Measurements from ENCODE around the gene UTP25.

The UTP25 gene, protein sequence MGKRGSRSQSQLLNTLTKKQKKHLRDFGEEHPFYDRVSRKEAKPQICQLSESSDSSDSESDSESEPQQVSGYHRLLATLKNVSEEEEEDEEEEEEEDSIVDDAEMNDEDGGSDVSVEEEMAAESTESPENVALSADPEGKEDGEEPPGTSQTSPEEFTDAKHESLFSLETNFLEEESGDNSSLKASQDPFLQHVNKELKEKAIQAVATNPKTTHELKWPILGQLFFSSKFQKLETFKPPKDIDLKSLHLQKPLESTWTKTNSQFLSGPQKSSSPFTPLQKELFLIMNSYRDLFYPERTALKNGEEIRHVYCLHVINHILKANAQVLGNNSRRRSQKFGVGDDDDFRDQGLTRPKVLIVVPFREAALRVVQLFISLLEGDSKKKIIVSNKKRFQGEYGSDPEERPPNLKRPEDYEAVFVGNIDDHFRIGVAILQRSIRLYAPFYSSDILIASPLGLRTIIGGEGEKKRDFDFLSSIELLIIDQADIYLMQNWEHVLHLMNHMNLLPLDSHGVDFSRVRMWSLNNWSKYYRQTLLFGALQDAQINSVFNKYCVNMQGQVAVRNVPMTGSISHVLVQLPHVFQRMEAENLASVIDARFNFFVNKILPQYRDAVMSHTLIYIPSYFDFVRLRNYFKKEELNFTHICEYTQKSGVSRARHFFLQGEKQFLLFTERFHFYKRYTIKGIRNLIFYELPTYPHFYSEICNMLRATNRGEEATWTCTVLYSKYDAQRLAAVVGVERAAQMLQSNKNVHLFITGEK

DNA sequence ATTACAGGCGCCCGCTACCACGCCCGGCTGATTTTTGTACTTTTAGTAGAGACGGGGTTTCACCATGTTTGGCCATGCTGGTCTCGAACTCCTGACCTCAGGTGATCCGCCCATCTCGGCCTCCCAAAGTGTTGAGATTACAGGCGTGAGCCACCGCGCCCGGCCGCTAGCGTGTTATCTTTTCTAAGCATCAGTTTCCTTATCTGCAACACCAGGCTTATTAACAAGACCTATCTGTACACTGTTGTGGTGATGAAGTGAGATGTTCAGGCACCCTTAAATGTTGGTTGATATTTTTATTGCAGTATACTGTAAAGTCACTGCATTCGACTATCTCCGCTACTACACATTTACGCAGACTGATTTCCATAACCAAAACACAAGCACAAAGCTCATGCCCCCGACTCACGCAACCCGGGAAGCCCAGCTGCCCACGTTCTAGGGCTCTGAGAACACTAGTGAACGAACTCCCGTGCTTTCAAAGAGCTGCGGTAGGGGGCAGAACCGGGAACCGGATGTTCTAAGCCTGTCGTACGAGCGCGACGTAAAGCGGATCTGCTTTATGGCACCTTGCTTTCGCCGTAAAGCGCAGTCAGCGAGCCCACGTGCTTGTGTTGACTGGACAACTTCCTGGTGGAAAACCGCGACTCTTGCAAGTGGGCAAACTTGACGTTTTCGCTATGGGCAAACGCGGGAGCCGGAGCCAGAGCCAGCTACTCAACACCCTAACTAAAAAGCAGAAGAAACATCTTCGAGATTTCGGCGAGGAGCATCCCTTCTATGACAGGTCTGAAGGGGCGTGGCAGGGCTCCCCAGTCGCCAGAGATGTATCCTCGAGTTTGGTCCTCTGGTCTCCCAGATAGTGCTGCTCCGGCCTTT is at the start of gene UTP25:
Gene UTP25 (plus strand): TSS at position 589 of the 879 bp plus-strand sequence. CDS start 92 bp downstream, at position 681.
- no peak within 1 kb of the TSS for H3K27ac ChIP-seq (ENCODE audit: low read length)
- peaks cover 17% of the 10 kb centered on the region for H3K36me3 ChIP-seq (ENCODE audit: control insufficient read depth, low read depth, low read length)
- no peaks in the 10 kb centered on the region for H3K4me1 ChIP-seq (ENCODE audit: control insufficient read depth, low read depth, low read length)
- peak within 1 kb of the TSS; percentile 31 for H3K9ac ChIP-seq (ENCODE audit: low read length)
- peaks cover 5% of the 10 kb centered on the region for H3K27me3 ChIP-seq (ENCODE audit: control insufficient read depth, insufficient read depth, low read length)
- H3K4me3 ChIP-seq (ENCODE audit: low read length) = peak within 1 kb of the TSS; percentile 75
- H3K9me3 ChIP-seq (ENCODE audit: control insufficient read depth, low read depth, low read length) = no peaks in the 10 kb centered on the region

DNA sequence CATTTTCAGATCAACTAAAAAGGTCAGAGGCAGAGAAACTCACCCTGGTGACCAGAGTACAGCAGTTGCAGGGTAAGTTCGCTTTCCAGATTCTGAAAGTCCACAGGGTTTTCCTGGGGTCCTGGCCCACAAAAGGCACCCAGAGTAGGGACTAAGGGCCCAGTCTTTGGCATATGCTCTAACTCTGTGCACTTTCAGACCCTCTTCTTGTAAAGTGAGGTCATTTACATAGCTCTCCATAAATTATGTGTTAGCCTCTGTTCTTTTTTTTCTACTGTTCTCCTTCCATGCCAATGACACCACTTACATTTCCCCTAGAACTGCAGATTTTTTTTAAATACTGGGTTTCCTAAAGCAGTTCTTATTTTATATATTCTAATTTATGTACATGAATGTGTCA is 49.7 kb upstream of the UTP25 start:
- Histone ChIP-seq H3K27ac (ENCODE audit: low read length) (no peak overlapping the region), H3K27me3 (ENCODE audit: control insufficient read depth, insufficient read depth, low read length) (peaks cover 1% of the 10 kb centered on the region), H3K4me1 (ENCODE audit: control insufficient read depth, low read depth, low read length) (no peaks in the 10 kb centered on the region), H3K9me3 (ENCODE audit: control insufficient read depth, low read depth, low read length) (no peaks in the 10 kb centered on the region), H3K36me3 (ENCODE audit: control insufficient read depth, low read depth, low read length) (no peaks in the 10 kb centered on the region), H3K4me3 (ENCODE audit: low read length) (no peak overlapping the region), H3K9ac (ENCODE audit: low read length) (no peak overlapping the region)

DNA sequence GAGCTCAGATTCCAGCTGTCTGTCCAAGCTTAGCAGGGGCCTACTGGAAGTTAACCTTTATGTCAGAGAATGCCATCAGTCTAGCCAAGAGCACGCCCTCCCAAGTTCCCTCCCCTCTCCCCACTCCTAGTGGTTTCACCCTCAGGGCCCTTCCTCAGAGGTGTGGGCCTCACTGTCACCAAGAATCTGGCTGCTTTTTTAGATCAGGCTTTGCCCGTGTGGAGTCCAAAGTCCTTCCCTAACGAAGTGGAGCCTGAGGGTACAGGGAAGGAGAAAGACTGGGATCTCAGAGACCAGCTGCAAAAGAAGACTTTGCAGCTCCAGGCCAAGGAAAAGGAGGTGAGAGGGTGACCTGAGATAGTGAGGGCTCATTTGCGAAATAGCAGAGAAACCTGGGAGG is 47.5 kb upstream of the UTP25 start:
- H3K9ac ChIP-seq (ENCODE audit: low read length) = no peak overlapping the region
- H3K36me3 ChIP-seq (ENCODE audit: control insufficient read depth, low read depth, low read length) = no peaks in the 10 kb centered on the region

DNA sequence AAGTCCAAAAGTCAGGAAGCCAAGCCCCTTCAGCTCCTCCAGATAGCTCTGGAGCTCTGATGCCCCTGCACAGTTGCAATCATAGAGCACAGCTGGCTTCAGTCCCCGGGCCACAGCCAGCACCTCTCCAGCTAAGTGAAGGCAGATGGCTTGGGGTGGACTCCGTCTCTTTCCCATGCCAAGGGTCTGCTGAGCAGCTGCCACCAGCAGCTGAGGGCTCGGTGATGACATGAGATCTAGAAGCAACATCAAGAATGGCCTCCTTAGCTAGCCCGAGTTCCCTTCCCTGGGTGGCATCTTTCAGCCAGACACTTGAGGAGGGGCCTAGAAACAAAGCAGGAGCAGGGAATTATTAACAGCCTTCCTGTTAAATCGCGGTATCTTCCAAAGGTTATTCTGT is 44.4 kb upstream of the UTP25 start:
- Histone ChIP-seq H3K9ac (ENCODE audit: low read length) (peak overlapping the region; percentile 87), H3K4me3 (ENCODE audit: low read length) (peak overlapping the region; percentile 93), H3K4me1 (ENCODE audit: control insufficient read depth, low read depth, low read length) (peaks cover 5% of the 10 kb centered on the region), H3K27me3 (ENCODE audit: control insufficient read depth, insufficient read depth, low read length) (peaks cover 31% of the 10 kb centered on the region), H3K36me3 (ENCODE audit: control insufficient read depth, low read depth, low read length) (no peaks in the 10 kb centered on the region), H3K27ac (ENCODE audit: low read length) (no peak overlapping the region), H3K9me3 (ENCODE audit: control insufficient read depth, low read depth, low read length) (peaks cover 4% of the 10 kb centered on the region)

More for the DNA sequence above, 47.5 kb upstream of the UTP25 start:
- Histone ChIP-seq H3K9me3 (ENCODE audit: control insufficient read depth, low read depth, low read length) (peaks cover 4% of the 10 kb centered on the region), H3K27me3 (ENCODE audit: control insufficient read depth, insufficient read depth, low read length) (peaks cover 2% of the 10 kb centered on the region), H3K4me3 (ENCODE audit: low read length) (no peak overlapping the region), H3K4me1 (ENCODE audit: control insufficient read depth, low read depth, low read length) (peaks cover 5% of the 10 kb centered on the region), H3K27ac (ENCODE audit: low read length) (no peak overlapping the region)

DNA sequence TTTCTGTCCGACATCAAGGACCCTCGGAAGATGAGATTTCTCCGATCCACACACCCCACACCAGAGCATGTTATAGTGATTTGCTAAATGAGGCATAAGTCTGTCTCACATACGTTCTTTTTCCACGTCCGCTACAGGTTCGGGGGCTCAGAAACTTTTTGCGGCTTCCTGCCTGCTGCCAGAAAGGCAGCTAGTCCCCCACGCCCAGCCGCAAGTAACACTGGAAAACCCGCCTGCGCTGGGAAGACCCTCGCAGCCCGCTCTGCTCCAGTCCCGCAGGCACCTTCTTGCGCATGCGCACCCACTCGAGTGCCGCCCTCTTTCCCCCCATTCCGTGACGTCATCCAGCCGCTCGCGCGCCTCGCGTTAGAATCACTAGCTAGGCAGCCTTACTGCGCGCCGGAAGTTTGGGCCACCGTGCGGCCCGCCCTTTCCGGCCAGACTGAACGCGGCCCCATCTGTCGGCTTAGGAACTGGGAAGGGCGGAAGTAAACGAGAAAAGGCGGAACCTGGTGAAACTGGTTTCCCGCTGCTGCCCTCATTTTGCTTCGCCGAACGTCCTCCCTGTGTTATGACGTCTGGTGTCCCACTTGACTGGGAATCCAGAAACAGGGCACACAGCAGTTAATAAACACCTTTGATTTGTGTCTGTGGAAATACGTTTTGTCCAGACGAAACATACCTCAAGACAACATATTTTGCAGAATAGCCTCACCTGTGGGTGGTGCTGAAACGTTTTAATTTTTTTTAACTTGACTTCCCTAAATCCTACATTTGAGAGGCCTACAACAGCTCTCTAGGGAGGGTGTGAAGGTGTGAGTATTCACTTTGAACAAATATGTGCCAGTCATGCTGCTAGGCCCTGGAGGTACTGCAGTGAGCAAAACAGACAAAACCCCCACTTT is 43.3 kb upstream of the UTP25 start, which contains the start of gene C1orf74:
Gene C1orf74 (minus strand): TSS at position 295 of the 905 bp plus-strand sequence. CDS start 925 bp downstream, outside the sequence.
- H3K4me1 ChIP-seq (ENCODE audit: control insufficient read depth, low read depth, low read length) = peaks cover 5% of the 10 kb centered on the region
- H3K36me3 ChIP-seq (ENCODE audit: control insufficient read depth, low read depth, low read length) = no peaks in the 10 kb centered on the region
- H3K27me3 ChIP-seq (ENCODE audit: control insufficient read depth, insufficient read depth, low read length) = peaks cover 42% of the 10 kb centered on the region
- H3K9ac ChIP-seq (ENCODE audit: low read length) = peak within 1 kb of the TSS; percentile 87
- peak within 1 kb of the TSS; percentile 47 for H3K27ac ChIP-seq (ENCODE audit: low read length)
- peaks cover 4% of the 10 kb centered on the region for H3K9me3 ChIP-seq (ENCODE audit: control insufficient read depth, low read depth, low read length)
- peak within 1 kb of the TSS; percentile 93 for H3K4me3 ChIP-seq (ENCODE audit: low read length)

DNA sequence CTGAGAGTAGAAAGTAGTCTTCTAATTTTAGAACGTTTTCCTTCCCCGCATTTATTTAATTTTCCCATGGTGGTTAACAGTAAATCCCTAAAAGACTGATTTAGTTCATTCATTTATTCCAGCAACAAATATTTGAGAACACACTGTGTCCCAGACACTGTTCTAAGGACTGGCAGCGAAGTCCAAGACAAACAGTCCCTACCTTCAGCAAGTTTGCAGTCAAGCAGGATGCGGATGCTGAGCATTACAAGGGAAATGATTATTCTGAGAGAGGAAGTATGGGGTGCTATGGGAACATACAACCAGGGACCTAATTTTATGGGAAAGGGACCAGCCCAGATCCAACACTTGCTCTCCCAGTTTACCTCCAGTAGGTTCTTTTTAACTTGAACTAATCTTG is 42.2 kb upstream of the UTP25 start:
- Histone ChIP-seq H3K9ac (ENCODE audit: low read length) (no peak overlapping the region), H3K4me1 (ENCODE audit: control insufficient read depth, low read depth, low read length) (peaks cover 5% of the 10 kb centered on the region), H3K27ac (ENCODE audit: low read length) (no peak overlapping the region), H3K4me3 (ENCODE audit: low read length) (no peak overlapping the region), H3K9me3 (ENCODE audit: control insufficient read depth, low read depth, low read length) (peaks cover 4% of the 10 kb centered on the region), H3K27me3 (ENCODE audit: control insufficient read depth, insufficient read depth, low read length) (peaks cover 52% of the 10 kb centered on the region), H3K36me3 (ENCODE audit: control insufficient read depth, low read depth, low read length) (peaks cover 4% of the 10 kb centered on the region)

DNA sequence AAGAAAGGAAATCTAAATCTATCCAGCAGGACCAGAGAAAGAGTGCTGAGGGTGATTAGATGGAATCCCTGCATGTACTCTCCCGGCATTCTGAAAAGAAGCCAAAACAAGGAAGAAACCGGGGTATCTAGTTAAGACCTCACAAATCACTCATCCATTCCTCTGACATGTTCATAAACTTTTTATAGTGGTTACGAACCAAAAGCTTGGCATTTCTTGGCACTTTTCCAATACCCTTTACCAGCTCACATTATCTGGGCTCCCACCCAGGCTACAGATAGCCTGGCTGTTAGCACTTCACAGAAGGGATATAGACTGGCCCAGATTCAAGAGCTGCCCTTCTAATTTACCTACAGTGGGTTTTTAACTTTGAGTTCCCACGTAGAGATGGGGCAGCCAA is 41.6 kb upstream of the UTP25 start:
- H3K9ac ChIP-seq (ENCODE audit: low read length) = no peak overlapping the region
- H3K36me3 ChIP-seq (ENCODE audit: control insufficient read depth, low read depth, low read length) = peaks cover 7% of the 10 kb centered on the region

DNA sequence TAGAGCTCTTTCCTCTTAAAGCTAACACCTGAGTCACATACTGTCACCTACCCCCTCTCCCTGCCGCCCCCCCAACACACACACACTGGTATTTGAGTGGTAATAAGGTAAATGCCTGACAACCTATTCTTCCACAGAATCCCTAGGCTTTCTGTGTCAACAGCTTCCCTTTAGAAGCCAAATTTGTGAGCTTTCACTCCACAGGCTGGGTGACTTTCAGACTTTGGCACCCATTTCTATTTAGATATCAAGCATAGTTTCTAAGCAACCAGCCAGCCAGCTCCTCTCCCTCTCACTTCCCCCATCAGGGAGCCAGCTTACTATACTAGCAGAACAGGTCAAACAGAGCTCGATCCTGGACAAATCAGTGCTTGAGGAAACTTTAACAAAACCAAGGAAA is 40.2 kb upstream of the UTP25 start:
- no peak overlapping the region for H3K27ac ChIP-seq (ENCODE audit: low read length)

More for the DNA sequence above, 41.6 kb upstream of the UTP25 start:
- Histone ChIP-seq H3K4me3 (ENCODE audit: low read length) (no peak overlapping the region), H3K4me1 (ENCODE audit: control insufficient read depth, low read depth, low read length) (peaks cover 5% of the 10 kb centered on the region), H3K9me3 (ENCODE audit: control insufficient read depth, low read depth, low read length) (peaks cover 4% of the 10 kb centered on the region), H3K27ac (ENCODE audit: low read length) (no peak overlapping the region), H3K27me3 (ENCODE audit: control insufficient read depth, insufficient read depth, low read length) (peaks cover 57% of the 10 kb centered on the region)

DNA sequence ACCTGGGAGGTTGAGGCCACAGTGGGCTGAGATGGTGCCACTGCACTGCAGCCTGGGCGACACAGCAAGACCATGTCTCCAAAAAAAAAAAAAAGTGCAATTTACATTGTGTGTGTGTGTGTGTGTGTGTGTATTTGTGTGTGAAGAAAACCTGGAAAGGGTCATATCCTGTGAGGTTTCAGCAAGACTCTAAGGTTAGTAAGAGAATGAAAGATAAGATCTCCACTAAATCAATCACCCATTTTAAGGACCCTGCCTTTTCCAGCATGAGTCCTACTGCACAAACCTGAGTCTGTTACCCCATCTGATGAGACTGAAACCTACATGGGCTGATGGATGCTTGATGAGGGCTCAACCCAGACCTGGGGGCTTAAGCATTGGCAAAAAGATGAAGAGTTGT is 38.5 kb upstream of the UTP25 start:
- Histone ChIP-seq H3K4me3 (ENCODE audit: low read length) (no peak overlapping the region), H3K9ac (ENCODE audit: low read length) (no peak overlapping the region), H3K27ac (ENCODE audit: low read length) (no peak overlapping the region), H3K36me3 (ENCODE audit: control insufficient read depth, low read depth, low read length) (peaks cover 7% of the 10 kb centered on the region), H3K4me1 (ENCODE audit: control insufficient read depth, low read depth, low read length) (peaks cover 5% of the 10 kb centered on the region), H3K9me3 (ENCODE audit: control insufficient read depth, low read depth, low read length) (peaks cover 4% of the 10 kb centered on the region), H3K27me3 (ENCODE audit: control insufficient read depth, insufficient read depth, low read length) (peaks cover 61% of the 10 kb centered on the region)

More for the DNA sequence above, 40.2 kb upstream of the UTP25 start:
- peaks cover 5% of the 10 kb centered on the region for H3K4me1 ChIP-seq (ENCODE audit: control insufficient read depth, low read depth, low read length)
- no peak overlapping the region for H3K9ac ChIP-seq (ENCODE audit: low read length)
- no peak overlapping the region for H3K4me3 ChIP-seq (ENCODE audit: low read length)
- H3K27me3 ChIP-seq (ENCODE audit: control insufficient read depth, insufficient read depth, low read length) = peaks cover 58% of the 10 kb centered on the region
- peaks cover 7% of the 10 kb centered on the region for H3K36me3 ChIP-seq (ENCODE audit: control insufficient read depth, low read depth, low read length)
- peaks cover 4% of the 10 kb centered on the region for H3K9me3 ChIP-seq (ENCODE audit: control insufficient read depth, low read depth, low read length)

Measured in iPS-18a (cell line).